Measurements from ENCODE around the gene SOX10. TPM values are rescaled to one million over a fixed set of nuclear protein-coding genes. Genes with fewer than 3 reads are reported as not detected.

Gene SOX10
- total RNA-seq, 1 experiment from 2014 or later: 2.4 TPM

DNA sequence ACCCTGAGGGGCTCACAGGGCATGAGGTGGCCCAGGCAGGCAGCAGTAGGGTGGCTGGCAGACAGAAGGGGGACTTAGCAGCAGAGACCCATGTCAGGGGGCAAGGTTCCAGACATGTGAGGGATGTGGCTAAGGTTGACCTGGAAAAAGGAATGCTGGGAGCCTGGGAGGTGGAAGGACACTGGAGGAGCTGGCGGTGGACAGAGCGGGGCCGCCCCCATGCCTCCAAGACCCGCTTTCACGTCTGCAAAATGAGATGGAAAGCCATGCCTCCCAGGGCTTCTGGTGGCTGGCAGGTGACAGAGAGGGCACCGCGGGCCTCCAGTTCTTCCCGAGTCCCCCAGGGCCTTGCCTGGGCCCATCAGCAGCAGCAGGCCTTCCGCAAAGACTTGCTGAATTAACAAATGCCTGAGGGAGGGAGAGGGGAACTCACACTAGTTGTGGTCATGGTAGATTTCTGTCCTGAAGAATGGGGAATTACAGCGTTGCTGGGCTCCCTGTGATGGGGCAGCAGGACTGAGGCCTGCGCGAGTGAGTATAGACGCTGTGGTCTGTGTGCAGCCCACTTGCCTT is 23.1 kb upstream of the SOX10 start:
- no peak overlapping the region for H3K18ac ChIP-seq (ENCODE audit: insufficient read length, low read depth, low read length)
- H3K27me3 ChIP-seq (ENCODE audit: insufficient read depth, low read length): no peaks in the 10 kb centered on the region
- no peaks in the 10 kb centered on the region for H3K9me3 ChIP-seq (ENCODE audit: control insufficient read depth, low read depth, low read length)
- no peaks in the 10 kb centered on the region for H3K9me3 Mint-ChIP-seq
- no CpG with 5 or more reads among the region's 13 CpGs for WGBS (ENCODE audit: extremely low coverage, insufficient read length, low lambda C conversion rate)
- H2BK20ac ChIP-seq (ENCODE audit: low read depth, low read length, poor library complexity, severe bottlenecking): no peak overlapping the region
- no peak overlapping the region for H3K14ac ChIP-seq (ENCODE audit: insufficient read depth, low read length)
- H2BK15ac ChIP-seq (ENCODE audit: low read depth, low read length): no peak overlapping the region
- H3K79me2 ChIP-seq (ENCODE audit: insufficient read depth, low read length): no peaks in the 10 kb centered on the region
- no peaks in the 10 kb centered on the region for H3K79me1 ChIP-seq (ENCODE audit: insufficient read depth, low read depth, low read length, poor library complexity, severe bottlenecking)
- H2BK120ac ChIP-seq (ENCODE audit: low read depth, low read length, poor library complexity, severe bottlenecking): no peak overlapping the region
- TF ChIP-seq, protein P1, sequence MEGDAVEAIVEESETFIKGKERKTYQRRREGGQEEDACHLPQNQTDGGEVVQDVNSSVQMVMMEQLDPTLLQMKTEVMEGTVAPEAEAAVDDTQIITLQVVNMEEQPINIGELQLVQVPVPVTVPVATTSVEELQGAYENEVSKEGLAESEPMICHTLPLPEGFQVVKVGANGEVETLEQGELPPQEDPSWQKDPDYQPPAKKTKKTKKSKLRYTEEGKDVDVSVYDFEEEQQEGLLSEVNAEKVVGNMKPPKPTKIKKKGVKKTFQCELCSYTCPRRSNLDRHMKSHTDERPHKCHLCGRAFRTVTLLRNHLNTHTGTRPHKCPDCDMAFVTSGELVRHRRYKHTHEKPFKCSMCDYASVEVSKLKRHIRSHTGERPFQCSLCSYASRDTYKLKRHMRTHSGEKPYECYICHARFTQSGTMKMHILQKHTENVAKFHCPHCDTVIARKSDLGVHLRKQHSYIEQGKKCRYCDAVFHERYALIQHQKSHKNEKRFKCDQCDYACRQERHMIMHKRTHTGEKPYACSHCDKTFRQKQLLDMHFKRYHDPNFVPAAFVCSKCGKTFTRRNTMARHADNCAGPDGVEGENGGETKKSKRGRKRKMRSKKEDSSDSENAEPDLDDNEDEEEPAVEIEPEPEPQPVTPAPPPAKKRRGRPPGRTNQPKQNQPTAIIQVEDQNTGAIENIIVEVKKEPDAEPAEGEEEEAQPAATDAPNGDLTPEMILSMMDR (conservative IDR thresholded peaks at IDR 0.05): no peak
- H3K27ac Mint-ChIP-seq: peak overlapping the region in 1 of 3 experiments; percentile 36; a peak in 1 of 7 replicates
- no peak overlapping the region for H3K4me2 ChIP-seq (ENCODE audit: insufficient read depth, insufficient read length, low read length)
- no peak overlapping the region for H3K9ac ChIP-seq (ENCODE audit: extremely low read depth, insufficient read length, low read length)
- no peak overlapping the region for H2BK12ac ChIP-seq (ENCODE audit: insufficient read length, low read depth, low read length)
- no peak overlapping the region for H4K5ac ChIP-seq (ENCODE audit: insufficient read length, low read depth, low read length)
- no peak overlapping the region for H4K8ac ChIP-seq (replicated peaks; ENCODE audit: insufficient read length, low read depth, low read length)
- H3K23me2 ChIP-seq (ENCODE audit: insufficient read length, low read depth, low read length, poor library complexity, severe bottlenecking): no peaks in the 10 kb centered on the region
- no peak overlapping the region for H2BK5ac ChIP-seq (ENCODE audit: insufficient read length, low read length)
- H4K91ac ChIP-seq (ENCODE audit: insufficient read length, low read depth, low read length): no peak overlapping the region
- H3K4me1 ChIP-seq (ENCODE audit: insufficient read depth, low read length): no peaks in the 10 kb centered on the region
- H3K36me3 Mint-ChIP-seq (ENCODE audit: insufficient read depth in 1 of 3, low read depth in 3 of 3): peaks cover 0 to 1% (median 0%) of the 10 kb centered on the region in 3 experiments; a peak in 1 of 7 replicates
- no peaks in the 10 kb centered on the region for H3K4me1 Mint-ChIP-seq
- no peak overlapping the region for H3K23ac ChIP-seq (ENCODE audit: insufficient read length, low read depth, low read length)
- no peak overlapping the region for H2AK5ac ChIP-seq (ENCODE audit: insufficient read length, low read length)
- H3T11ph ChIP-seq (ENCODE audit: low read length): no peak overlapping the region
- no peak overlapping the region for H2AFZ ChIP-seq (ENCODE audit: low read length)
- H3K4me3 Mint-ChIP-seq: no peak overlapping the region
- H3K4ac ChIP-seq (ENCODE audit: low read depth, low read length): no peak overlapping the region
- no peak overlapping the region for H3K56ac ChIP-seq (ENCODE audit: insufficient read length, low read depth, low read length)
- peaks cover 24% of the 10 kb centered on the region for H3K27me3 Mint-ChIP-seq (ENCODE audit: low read depth)
- DNase-seq: no peak
- H3K27ac ChIP-seq (ENCODE audit: insufficient read length, low read depth, low read length): no peak overlapping the region
- no peaks in the 10 kb centered on the region for H4K20me1 ChIP-seq (ENCODE audit: control insufficient read depth, insufficient read depth, insufficient read length)

Measured in H9 (cell line).